A549 (cell line): Measurements from ENCODE around the gene APCDD1. TPM values are rescaled to one million over a fixed set of nuclear protein-coding genes. Genes with fewer than 3 reads are reported as not detected.

Experiments
- ATAC-seq, 2 experiments: fragments of 200-7000 bp in 1 of 2; fragments of >200 bp in 1 of 2; cut with Nextera tagmentation in 1 of 2; cut with Tn5 transposase in 1 of 2; 3 replicates each; pipeline versions ENCODE4 v1.8.0 to v1.9.1; 2018 to 2020; ENCODE audit warnings: mild to moderate bottlenecking in 1 of 2, moderate library complexity in 1 of 2
- CTCF ChIA-PET: fragments of 300-600 bp; sonication (Branson Sonifier 250); formaldehyde crosslinking; extraction: SDS; loops from one replicate; lab custom pipeline; 2021; ENCODE audit warnings: antibody characterized with exemption, inconsistent platforms; lab: Yijun Ruan, JAX
- POLR2A ChIA-PET: fragments of 350-600 bp; formaldehyde crosslinking; extraction: SDS; loops from one replicate; lab custom pipeline; 2021; ENCODE audit warnings: antibody characterized with exemption, inconsistent platforms; lab: Yijun Ruan, JAX
- DNase-seq, 2 experiments: peaks; one replicate each; pipeline versions ENCODE4 v3.0.0 to v3.0.0-alpha.2; 2011 to 2016; ENCODE audit warnings: low read depth in 1 of 2, low spot score in 1 of 2
- FAIRE-seq: peaks from 2 replicates; lab custom pipeline; 2011; peaks lifted over from hg19 to GRCh38; lab: Jason Lieb, UNC
- H3K27ac ChIP-seq, 2 experiments: fragments of >200 bp; sonication (Bioruptor Twin); formaldehyde crosslinking; 3 replicates each; pipeline ENCODE4 v1.5.1; 2016 to 2017
- H3K4me1 ChIP-seq: fragments of >200 bp; sonication (Bioruptor Twin); formaldehyde crosslinking; 3 replicates; pipeline ENCODE4 v1.6.1; 2016
- H3K4me2 ChIP-seq: fragments of >200 bp; sonication (Bioruptor Twin); formaldehyde crosslinking; 3 replicates; pipeline ENCODE4 v1.6.1; 2016
- H3K4me3 ChIP-seq: fragments of >200 bp; sonication (Bioruptor Twin); formaldehyde crosslinking; 3 replicates; pipeline ENCODE4 v1.5.1; 2016
- H3K9me3 ChIP-seq: fragments of >200 bp; sonication (Bioruptor Twin); formaldehyde crosslinking; 3 replicates; pipeline ENCODE4 v1.6.1; 2016
- ATOH8 ChIP-seq: fragments of 250-450 bp; sonication (Bioruptor Pico); IDR thresholded peaks from 2 replicates; pipeline ENCODE4 v1.5.0; 2020; ENCODE audit warnings: low read depth, mild to moderate bottlenecking, moderate library complexity
- BCL3 ChIP-seq: fragments of >200 bp; sonication (Bioruptor Twin); formaldehyde crosslinking; IDR thresholded peaks from 3 replicates; pipeline ENCODE4 v1.6.1; 2016
- CEBPB ChIP-seq, 2 experiments: fragments of >200 bp in 1 of 2; sonication (Bioruptor Twin) in 1 of 2; formaldehyde crosslinking in 1 of 2; IDR thresholded peaks; 2 replicates each; pipeline ENCODE4 v1.6.1; 2012 to 2016
- CTCF ChIP-seq: fragments of >200 bp; sonication (Bioruptor Twin); formaldehyde crosslinking; IDR thresholded peaks from 3 replicates; pipeline ENCODE4 v1.5.1; 2016
- EHMT2 ChIP-seq: fragments of 200-600 bp; sonication (generic); IDR thresholded peaks from 2 replicates; pipeline ENCODE4 v1.6.1; 2016; ENCODE audit warnings: antibody characterized with exemption, low read depth, mild to moderate bottlenecking, moderate library complexity
- FOXS1 ChIP-seq: fragments of 250-450 bp; sonication (Bioruptor Pico); IDR thresholded peaks from 2 replicates; pipeline ENCODE4 v1.5.0; 2020; ENCODE audit warnings: mild to moderate bottlenecking, moderate library complexity
- HES2 ChIP-seq: fragments of >200 bp; sonication (Bioruptor Twin); formaldehyde crosslinking; IDR thresholded peaks from 2 replicates; pipeline ENCODE4 v1.6.1; 2016
- JUN ChIP-seq, 2 experiments: fragments of >200 bp; sonication (Bioruptor Twin); formaldehyde crosslinking; IDR thresholded peaks; 2 replicates in 1 of 2; 3 replicates in 1 of 2; pipeline ENCODE4 v1.6.1; 2016 to 2017
- JUNB ChIP-seq: fragments of >200 bp; sonication (Bioruptor Twin); formaldehyde crosslinking; IDR thresholded peaks from 2 replicates; pipeline ENCODE4 v1.6.1; 2016
- KDM5A ChIP-seq: fragments of 200-600 bp; sonication (generic); IDR thresholded peaks from 2 replicates; pipeline ENCODE4 v1.6.1; 2016; ENCODE audit warnings: antibody characterized with exemption, mild to moderate bottlenecking
- MAFK ChIP-seq: fragments of 450-650 bp; IDR thresholded peaks from 2 replicates; pipeline ENCODE4 v1.6.1; 2014; ENCODE audit not compliant: partially characterized antibody
- MAX ChIP-seq: IDR thresholded peaks from 2 replicates; pipeline ENCODE4 v1.6.1; 2012
- MAZ ChIP-seq: fragments of 150-350 bp; IDR thresholded peaks from 2 replicates; pipeline ENCODE4 v1.6.1; 2014; ENCODE audit warnings: antibody characterized with exemption, low read depth, low read length, borderline replicate concordance
- MYC ChIP-seq: IDR thresholded peaks from 2 replicates; pipeline ENCODE4 v1.6.1; 2012; ENCODE audit warnings: mild to moderate bottlenecking, inconsistent platforms, low read length, improper control_type of control experiment, borderline replicate concordance
- NR3C1 ChIP-seq: fragments of >200 bp; sonication (Bioruptor Twin); formaldehyde crosslinking; IDR thresholded peaks from 3 replicates; pipeline ENCODE4 v1.6.1; 2017
- PHF8 ChIP-seq: fragments of 200-600 bp; sonication (generic); IDR thresholded peaks from 2 replicates; pipeline ENCODE4 v1.6.1; 2016; ENCODE audit warnings: low read depth, mild to moderate bottlenecking, antibody characterized with exemption, moderate library complexity, borderline replicate concordance
- POLR2A ChIP-seq: IDR thresholded peaks from 2 replicates; pipeline ENCODE4 v1.6.1; 2012; ENCODE audit warnings: mild to moderate bottlenecking, low read length
- POLR2AphosphoS2 ChIP-seq: conservative IDR thresholded peaks from 2 replicates; pipeline ENCODE4 v1.6.1; 2012; ENCODE audit warnings: low read length, improper control_type of control experiment, inconsistent platforms
- RFX5 ChIP-seq: fragments of 450-650 bp; IDR thresholded peaks from 2 replicates; pipeline ENCODE4 v1.7.1; 2014; ENCODE audit warnings: antibody characterized with exemption, mild to moderate bottlenecking, moderate library complexity
- RNF2 ChIP-seq: fragments of 200-600 bp; sonication (generic); IDR thresholded peaks from 2 replicates; pipeline ENCODE4 v1.6.1; 2016; ENCODE audit warnings: low read depth, mild to moderate bottlenecking, antibody characterized with exemption, moderate library complexity, borderline replicate concordance
- TFCP2L1 ChIP-seq: fragments of 250-450 bp; sonication (Bioruptor Pico); IDR thresholded peaks from 2 replicates; pipeline ENCODE4 v1.5.0; 2021; ENCODE audit warnings: mild to moderate bottlenecking
- WGBS: methylation state at CpG from one replicate; pipeline ENCODE4 v1.1.6; 2017; ENCODE audit errors: missing lambda C conversion rate; 5-methylcytosine and 5-hydroxymethylcytosine counted together
- polyA plus RNA-seq, 4 experiments: library from polyadenylated mRNA; depleted of rRNA in 3 of 4; stranded (reverse); fragments of >200 nt; fragmentation: RNase III in 1 of 4; extraction: RNeasy Plus Mini Kit Qiagen cat#74134 plus additional on column Dnase treatment in 1 of 4; gene quantifications; 2 replicates in 3 of 4; 3 replicates in 1 of 4; pipeline ENCODE4 v1.2.3, GENCODE V29; 2011 to 2017

The APCDD1 gene
- polyA plus RNA-seq, 2 of the 4 experiments (the other 2 are of a cell fraction), result not detected

GRCh38 chr18:10525697-10526560 lies 71.5 kb downstream of the APCDD1 start, which contains the start of gene NAPG:
NAPG (plus strand) TSS chr18:10526027; CDS start chr18:10526103, 76 bp downstream.
- Histone ChIP-seq H3K4me2 (peak within 1 kb of the TSS; percentile 74), H3K4me3 (peak within 1 kb of the TSS; percentile 97), H3K4me1 (peaks cover 12% of the 10 kb centered on the region; the same call in 2 of the 3 replicates), H3K27ac (peak within 1 kb of the TSS; percentile 93 to 98), H3K9me3 (no peaks in the 10 kb centered on the region)
- peak; percentile 95 for ATAC-seq
- TF ChIP-seq MAX (peak; percentile 76), MAZ (no peak), POLR2A (peak; percentile 50), JUN (IDR thresholded peaks at IDR 0.05) (peak in 1 of 2 experiments; percentile 59; a peak in 2 of 5 replicates), MYC (peak; percentile 39; the same call in 1 of the 2 replicates), PHF8 (0 out of 2 replicates have a peak, but pooled peaks have one; percentile 6), MAFK (no peak)
- ChIA-PET POLR2A (no interaction called here), CTCF (no interaction called here)
- WGBS, result 2% methylated on average over 18 of the region's 68 CpGs
- DNase-seq, result peak; percentile 83 to 91
- no peak for FAIRE-seq

GRCh38 chr18:10526561-10526949 lies 72.1 kb downstream of the APCDD1 start:
- no peak for DNase-seq
- no peaks in the 10 kb centered on the region for H3K9me3 ChIP-seq
- H3K4me2 ChIP-seq, result peak overlapping the region; percentile 74
- TF ChIP-seq BCL3, result no peak
- no peak for TF ChIP-seq KDM5A
- TF ChIP-seq EHMT2, result no peak
- TF ChIP-seq JUNB, result no peak
- TF ChIP-seq TFCP2L1 (CRISPR knock-in tag), result no peak
- TF ChIP-seq RFX5, result no peak
- TF ChIP-seq ATOH8 (CRISPR knock-in tag), result no peak
- no peak for TF ChIP-seq HES2
- TF ChIP-seq CEBPB (IDR thresholded peaks at IDR 0.05), result no peak
- no peak for TF ChIP-seq MAZ
- no peak for TF ChIP-seq RNF2
- TF ChIP-seq NR3C1, result no peak
- no peak for TF ChIP-seq FOXS1 (CRISPR knock-in tag)
- TF ChIP-seq, all 56 proteins: peak for 0
- WGBS, result 34% methylated on average over 11 of the region's 11 CpGs
- peak overlapping the region; percentile 93 to 98 for H3K27ac ChIP-seq
- POLR2A ChIA-PET, result no interaction called here
- FAIRE-seq, result no peak
- peak overlapping the region; percentile 97 for H3K4me3 ChIP-seq
- ATAC-seq, result peak; percentile 21 to 26; a peak in 3 of 6 replicates
- CTCF ChIA-PET, result interaction anchor here (0.7 kb wide), 1 partner anchor 214 kb away, joined by 3 read pairs; no protein-coding TSS in a partner anchor
- H3K4me1 ChIP-seq, result peaks cover 12% of the 10 kb centered on the region; the same call in 2 of the 3 replicates

- Histone ChIP-seq H3K4me1 (peaks cover 12% of the 10 kb centered on the region; the same call in 2 of the 3 replicates), H3K27ac (no peak overlapping the region), H3K4me2 (no peak overlapping the region), H3K9me3 (no peaks in the 10 kb centered on the region), H3K4me3 (no peak overlapping the region)
- WGBS, result 83% methylated on average over 3 of the region's 3 CpGs
- DNase-seq (no peak), ATAC-seq (no peak), FAIRE-seq (no peak)
- TF ChIP-seq POLR2AphosphoS2 (no peak), CTCF (no peak), RNF2 (no peak), ATOH8 (CRISPR knock-in tag) (no peak)
- CTCF ChIA-PET, result interaction anchor here (1.7 kb wide), 1 partner anchor 32 kb away, joined by 4 read pairs; no protein-coding TSS in a partner anchor
- POLR2A ChIA-PET, result no interaction called here
Measured at GRCh38 chr18:10528439-10528838, 74.0 kb downstream of the APCDD1 start.
